Natural killer cell (primary cell): ENCODE results near the gene CCNC. TPM values are rescaled to one million over a fixed set of nuclear protein-coding genes. Genes with fewer than 3 reads are reported as not detected.

Experiments used
- ATAC-seq, 3 donors: fragments of 150-1000 bp in 2 of 3; fragments of 200-7000 bp in 1 of 3; cut with Tn5 transposase; 1 replicate in 1 of 3; 2 replicates in 2 of 3; pipeline ENCODE4 v1.10.0; 2021; ENCODE audit warnings: mild to moderate bottlenecking in 2 of 3, moderate library complexity in 2 of 3
- DNase-seq, 2 donors: peaks; one replicate each; pipeline versions ENCODE4 v3.0.0 to v3.0.0-alpha.2; 2013 to 2021; ENCODE audit warnings: mixed read lengths in 1 of 2
- H3K27ac ChIP-seq: one replicate; pipeline ENCODE4 v1.5.1; 2013; ENCODE audit warnings: mild to moderate bottlenecking, low read length
- H3K27me3 ChIP-seq: one replicate; pipeline ENCODE4 v1.6.1; 2013; ENCODE audit warnings: low read length; ENCODE audit not compliant: control insufficient read depth, insufficient read depth
- H3K36me3 ChIP-seq: one replicate; pipeline ENCODE4 v1.6.1; 2013; ENCODE audit warnings: low read length; ENCODE audit not compliant: control insufficient read depth, insufficient read depth
- H3K4me1 ChIP-seq: one replicate; pipeline ENCODE4 v1.6.1; 2013; ENCODE audit warnings: low read length; ENCODE audit not compliant: control insufficient read depth, insufficient read depth
- H3K4me3 ChIP-seq: one replicate; pipeline ENCODE4 v1.5.1; 2013; ENCODE audit warnings: low read length
- H3K9me3 ChIP-seq: one replicate; pipeline ENCODE4 v1.6.1; 2013; ENCODE audit warnings: low read length; ENCODE audit not compliant: control insufficient read depth, insufficient read depth
- H3K27ac Mint-ChIP-seq, 2 donors: one replicate each; pipeline ENCODE4 v1.8.0; 2022; ENCODE audit warnings: mild to moderate bottlenecking in 2 of 2, mixed read lengths in 2 of 2, moderate library complexity in 1 of 2
- H3K27me3 Mint-ChIP-seq, 2 donors: one replicate each; pipeline ENCODE4 v1.8.0; 2022; ENCODE audit warnings: low read depth in 2 of 2, mixed read lengths in 2 of 2
- H3K36me3 Mint-ChIP-seq: one replicate; pipeline ENCODE4 v1.8.0; 2022; ENCODE audit warnings: mixed read lengths
- H3K4me1 Mint-ChIP-seq, 2 donors: one replicate each; pipeline ENCODE4 v1.8.0; 2022; ENCODE audit warnings: mixed read lengths in 2 of 2
- H3K4me3 Mint-ChIP-seq: one replicate; pipeline ENCODE4 v1.8.0; 2022; ENCODE audit warnings: mild to moderate bottlenecking, moderate library complexity, mixed read lengths
- H3K9me3 Mint-ChIP-seq, 2 donors: one replicate each; pipeline ENCODE4 v1.8.0; 2022; ENCODE audit warnings: mixed read lengths in 2 of 2
- CTCF ChIP-seq: fragments of 200-600 bp; IDR thresholded peaks from one replicate; pipeline ENCODE4 v1.8.0; 2022; ENCODE audit warnings: antibody characterized with exemption
- WGBS: methylation state at CpG from one replicate; pipeline ENCODE4 v1.1.7; 2013; ENCODE audit warnings: missing lambda C conversion rate; ENCODE audit not compliant: insufficient coverage; 5-methylcytosine and 5-hydroxymethylcytosine counted together
- intact Hi-C: fragments of 100-400 bp; cut with micrococcal nuclease; formaldehyde crosslinking; loops from one replicate; pipeline ENCODE4 v1.14.2; 2022
- total RNA-seq, 4 donors: library from RNA; stranded (reverse); fragments of 120-200 nt in 1 of 4; gene quantifications; one replicate each; pipeline versions ENCODE4 v1.2.3 to v1.2.4, GENCODE V29; 2013 to 2022

The CCNC gene
- total RNA-seq, 3 donors from 2014 or later (not counting 1 experiment from before 2014, with no cell fraction given), result 46.9 to 58.3 (median 52.5) TPM

- no peaks in the 10 kb centered on the region for H3K27me3 ChIP-seq
- Mint-ChIP-seq H3K4me3 (no peak overlapping the region), H3K9me3 (no peaks in the 10 kb centered on the region), H3K27ac (no peak overlapping the region), H3K4me1 (peaks cover 7 to 8% of the 10 kb centered on the region in 2 donors), H3K27me3 (no peaks in the 10 kb centered on the region), H3K36me3 (no peaks in the 10 kb centered on the region)
- no peaks in the 10 kb centered on the region for H3K36me3 ChIP-seq
- no peak overlapping the region for H3K4me3 ChIP-seq
- H3K4me1 ChIP-seq, result peaks cover 3% of the 10 kb centered on the region
- H3K27ac ChIP-seq, result no peak overlapping the region
- DNase-seq (no peak), ATAC-seq (no peak)
- TF ChIP-seq CTCF, result no peak
- WGBS, result no CpG with 5 or more reads among the region's 1 CpG
- intact Hi-C loops, result no loop called here
- no peaks in the 10 kb centered on the region for H3K9me3 ChIP-seq
These were observed 73.0 kb downstream of the CCNC start for GRCh38 chr6:99495466-99495865.

Other genes with a start within 250 kb of the CCNC start
- not detected for gene FAXC, start 219.0 kb downstream of the CCNC start, total RNA-seq
- 1 to 10 TPM; 2.5 to 3.7 (median 2.6) TPM for gene COQ3, start 174.5 kb downstream of the CCNC start, total RNA-seq
- gene PNISR, start 143.4 kb downstream of the CCNC start, total RNA-seq, result 100 to 1,000 TPM; 289 to 320 (median 308) TPM
- 10 to 100 TPM in 1 of 3 donors, 1 to 10 TPM in 2; 6.8 to 10.1 (median 9.2) TPM for gene USP45, start 53.2 kb downstream of the CCNC start, total RNA-seq
- not detected for gene PRDM13, start 38.2 kb upstream of the CCNC start, total RNA-seq